Measurements from ENCODE around the gene LMX1B.

GRCh38 chr9:126670270-126670669, 56.5 kb downstream of the LMX1B start:
- TF ChIP-seq CTCF (IDR thresholded peaks at IDR 0.05), result no peak
- TF ChIP-seq POLR2AphosphoS5 (IDR thresholded peaks at IDR 0.05; ENCODE audit: low read depth, low read length), result no peak
- TF ChIP-seq EP300 (IDR thresholded peaks at IDR 0.05; ENCODE audit: borderline replicate concordance in 1 of 2, low read depth in 1 of 2, low read length in 1 of 2), result no peak
- TF ChIP-seq MAX (IDR thresholded peaks at IDR 0.05; ENCODE audit: low read depth), result no peak

All from SK-N-SH (cell line).